Right ventricle myocardium inferior (tissue), 1 donor: Measurements from ENCODE around the gene RAB31. TPM values are rescaled to one million over a fixed set of nuclear protein-coding genes. Genes with fewer than 3 reads are reported as not detected.
"Not testable (repeated sequence)": the region's sequence is repeated elsewhere in the genome, so short reads cannot be mapped to it uniquely, and the experiment has no call there.

Experiments used
- ATAC-seq: fragments of 200-7000 bp; cut with Tn5 transposase; one replicate; pipeline ENCODE4 v1.9.1; 2020; ENCODE audit warnings: mild to moderate bottlenecking, moderate library complexity
- DNase-seq: peaks from one replicate; pipeline ENCODE4 v3.0.0; 2021; ENCODE audit errors: missing footprints
- intact Hi-C: fragments of 100-400 bp; cut with DNase I; formaldehyde crosslinking; loops from one replicate; pipeline ENCODE4 v1.11.0; 2022
- total RNA-seq: library from RNA; stranded (reverse); fragmentation: NEBNext Ultra II Directional; extraction: Animal tissue kit (Norgen Biotek cat#: 25700); gene quantifications from one replicate; pipeline ENCODE4 v1.2.1, GENCODE V29; 2021
- donor health status: DM: no; HTN: yes; CAD: no; lungs with severe emphysema.

The RAB31 gene
- total RNA-seq, 1 donor from 2014 or later: 11.7 TPM

- no peak for ATAC-seq
- no peak for DNase-seq
- intact Hi-C loops: no loop called here
Observed at GRCh38 chr18:9900699-9901098, 192.6 kb downstream of the RAB31 start.

GRCh38 chr18:9901377-9901776 lies 193.3 kb downstream of the RAB31 start:
- no peak for DNase-seq
- no peak for ATAC-seq
- intact Hi-C loops: no loop called here

GRCh38 chr18:9902264-9902663 lies 194.2 kb downstream of the RAB31 start:
- ATAC-seq, DNase-seq, intact Hi-C loops: not testable (repeated sequence)

- DNase-seq (no peak), ATAC-seq (no peak)
- intact Hi-C loops: no loop called here
Observed at GRCh38 chr18:9902832-9903231, 194.7 kb downstream of the RAB31 start.

- intact Hi-C loops: no loop called here
- ATAC-seq (no peak), DNase-seq (no peak)
Observed at GRCh38 chr18:9905401-9905922, 197.4 kb downstream of the RAB31 start.

- no peak for DNase-seq
- intact Hi-C loops: no loop called here
- no peak for ATAC-seq
Observed at GRCh38 chr18:9906481-9906880, 198.4 kb downstream of the RAB31 start.

GRCh38 chr18:9907867-9908266 lies 199.8 kb downstream of the RAB31 start:
- ATAC-seq: no peak
- DNase-seq: no peak
- intact Hi-C loops: no loop called here

GRCh38 chr18:9910071-9910470 lies 202.0 kb downstream of the RAB31 start:
- ATAC-seq (no peak), DNase-seq (no peak)
- intact Hi-C loops: loop anchor here (10.0 kb wide), 2 partner anchors 65 to 295 kb away; partner anchors contain the start of gene PPP4R1

- DNase-seq (no peak), ATAC-seq (no peak)
- intact Hi-C loops: loop anchor here (10.0 kb wide), 2 partner anchors 66 to 296 kb away; partner anchors contain the start of gene PPP4R1
Observed at GRCh38 chr18:9910661-9911060, 202.6 kb downstream of the RAB31 start.

GRCh38 chr18:9911226-9911625 lies 203.1 kb downstream of the RAB31 start:
- no peak for ATAC-seq
- intact Hi-C loops: loop anchor here (10.0 kb wide), 2 partner anchors 66 to 296 kb away; partner anchors contain the start of gene PPP4R1
- DNase-seq: no peak

Other genes starting within 250 kb of the RAB31 start
- 48.7 TPM for gene RALBP1, start 232.8 kb upstream of the RAB31 start, total RNA-seq
- gene PPP4R1, start 93.7 kb upstream of the RAB31 start, total RNA-seq: 62.5 TPM
- not detected for gene TXNDC2, start 177.7 kb downstream of the RAB31 start, total RNA-seq
- gene VAPA, start 205.7 kb downstream of the RAB31 start, total RNA-seq: 203 TPM